GM23338 (cell line): ENCODE measurements around the gene TMEM150C. TPM values are rescaled to one million over a fixed set of nuclear protein-coding genes. Genes with fewer than 3 reads are reported as not detected.

Source experiments
- ATAC-seq: fragments of 200-7000 bp; cut with Tn5 transposase; 3 replicates; pipeline ENCODE4 v1.9.1; 2020
- DNase-seq: peaks from one replicate; pipeline ENCODE4 v3.0.0-alpha.2; 2015; ENCODE audit warnings: low spot score
- H2AFZ ChIP-seq: fragments of 200-600 bp; sonication (generic); 2 replicates; pipeline ENCODE4 v1.8.0; 2016; ENCODE audit warnings: antibody characterized with exemption, mild to moderate bottlenecking, moderate library complexity
- H3F3A ChIP-seq: fragments of 200-600 bp; sonication (generic); replicated peaks from 2 replicates; pipeline ENCODE4 v1.8.0; 2017; ENCODE audit warnings: antibody characterized with exemption, mixed run types, low read depth
- H3K27ac ChIP-seq: fragments of 200-600 bp; sonication (generic); 2 replicates; pipeline ENCODE4 v1.6.1; 2016; ENCODE audit warnings: low read depth
- H3K27me3 ChIP-seq: fragments of 200-600 bp; sonication (generic); 2 replicates; pipeline ENCODE4 v1.8.0; 2016; ENCODE audit warnings: mild to moderate bottlenecking, mixed run types, moderate library complexity; ENCODE audit not compliant: insufficient read depth
- H3K36me3 ChIP-seq: fragments of 200-600 bp; sonication (generic); 2 replicates; pipeline ENCODE4 v1.8.0; 2016; ENCODE audit warnings: mild to moderate bottlenecking; ENCODE audit not compliant: insufficient read depth
- H3K4me1 ChIP-seq: fragments of 200-600 bp; sonication (generic); 2 replicates; pipeline ENCODE4 v1.8.0; 2016; ENCODE audit warnings: mild to moderate bottlenecking, moderate library complexity; ENCODE audit not compliant: insufficient read depth
- H3K4me2 ChIP-seq: fragments of 200-600 bp; sonication (generic); 2 replicates; pipeline ENCODE4 v1.7.1; 2017; ENCODE audit warnings: mixed run types
- H3K4me3 ChIP-seq: fragments of 200-600 bp; sonication (generic); 2 replicates; pipeline ENCODE4 v1.6.1; 2016; ENCODE audit warnings: mixed run types
- H3K79me2 ChIP-seq: fragments of 200-600 bp; sonication (generic); replicated peaks from 2 replicates; pipeline ENCODE4 v1.8.0; 2017; ENCODE audit warnings: mild to moderate bottlenecking; ENCODE audit not compliant: insufficient read depth
- H3K9me2 ChIP-seq: fragments of 200-600 bp; sonication (generic); 2 replicates; pipeline ENCODE4 v1.8.0; 2017; ENCODE audit not compliant: insufficient read depth
- H4K20me1 ChIP-seq: fragments of 200-600 bp; sonication (generic); replicated peaks from 2 replicates; pipeline ENCODE4 v1.8.0; 2017; ENCODE audit warnings: mild to moderate bottlenecking; ENCODE audit not compliant: insufficient read depth
- H3K27ac Mint-ChIP-seq: 2 replicates; pipeline ENCODE4 v1.8.0; 2020; ENCODE audit warnings: inconsistent platforms, mild to moderate bottlenecking, moderate library complexity, mixed read lengths
- H3K27me3 Mint-ChIP-seq: 3 replicates; pipeline ENCODE4 v1.8.0; 2022; ENCODE audit warnings: low read depth, mild to moderate bottlenecking, moderate library complexity, mixed read lengths, inconsistent platforms; ENCODE audit not compliant: insufficient read depth, poor library complexity
- H3K36me3 Mint-ChIP-seq: 3 replicates; pipeline ENCODE4 v1.8.0; 2021; ENCODE audit warnings: low read depth, mild to moderate bottlenecking, inconsistent platforms, moderate library complexity, mixed read lengths
- H3K4me1 Mint-ChIP-seq: 3 replicates; pipeline ENCODE4 v1.8.0; 2020; ENCODE audit warnings: mild to moderate bottlenecking, inconsistent platforms, mixed read lengths
- H3K4me3 Mint-ChIP-seq: 3 replicates; pipeline ENCODE4 v1.8.0; 2021; ENCODE audit warnings: moderate library complexity, mild to moderate bottlenecking, inconsistent platforms, mixed read lengths
- H3K9me3 Mint-ChIP-seq: 3 replicates; pipeline ENCODE4 v1.8.0; 2020; ENCODE audit warnings: moderate library complexity, mild to moderate bottlenecking, inconsistent platforms, mixed read lengths
- CREB1 ChIP-seq: fragments of 250-450 bp; sonication (Bioruptor Pico); IDR thresholded peaks from 2 replicates; pipeline ENCODE4 v1.5.0; 2020; ENCODE audit warnings: low read depth, mild to moderate bottlenecking, moderate library complexity
- CTCF ChIP-seq, 2 experiments: fragments of 200-600 bp in 1 of 2; sonication (generic) in 1 of 2; conservative IDR thresholded peaks; 2 replicates each; pipeline versions ENCODE4 v1.5.1 to v1.6.1; 2016 to 2017; ENCODE audit warnings: antibody characterized with exemption in 2 of 2, low read depth in 2 of 2, mild to moderate bottlenecking in 2 of 2, moderate library complexity in 1 of 2
- ETS1 ChIP-seq: IDR thresholded peaks from 2 replicates; pipeline ENCODE4 v1.6.1; 2016; ENCODE audit warnings: antibody characterized with exemption
- EZH2 ChIP-seq: fragments of 200-600 bp; sonication (generic); IDR thresholded peaks from one replicate; pipeline ENCODE4 v1.8.0; 2017; ENCODE audit warnings: antibody characterized with exemption, mild to moderate bottlenecking, low read depth; ENCODE audit not compliant: unreplicated experiment
- JUNB ChIP-seq: IDR thresholded peaks from one replicate; pipeline ENCODE4 v1.6.1; 2016; ENCODE audit warnings: antibody characterized with exemption; ENCODE audit not compliant: unreplicated experiment
- NANOG ChIP-seq: IDR thresholded peaks from 2 replicates; pipeline ENCODE4 v1.6.1; 2016; ENCODE audit warnings: antibody characterized with exemption, borderline replicate concordance
- REST ChIP-seq: IDR thresholded peaks from one replicate; pipeline ENCODE4 v1.6.1; 2018; ENCODE audit warnings: antibody characterized with exemption; ENCODE audit not compliant: unreplicated experiment
- STAT1 ChIP-seq: IDR thresholded peaks from one replicate; pipeline ENCODE4 v1.6.1; 2016; ENCODE audit warnings: antibody characterized with exemption; ENCODE audit not compliant: unreplicated experiment
- ZNF331 ChIP-seq: fragments of 250-450 bp; sonication (Bioruptor Pico); IDR thresholded peaks from 2 replicates; pipeline ENCODE4 v1.5.0; 2020; ENCODE audit warnings: low read depth, mild to moderate bottlenecking, moderate library complexity
- polyA plus RNA-seq: library from polyadenylated mRNA; unstranded; fragments of >200 nt; fragmentation: Nextera tagmentation; extraction: Ambion mirVana; gene quantifications from 2 replicates; pipeline ENCODE4 v1.2.1, GENCODE V29; 2016
- total RNA-seq: library from RNA; depleted of rRNA; stranded (reverse); fragments of >200 nt; shearing (Covaris generic); gene quantifications from 2 replicates; pipeline ENCODE4 v1.2.3, GENCODE V29; 2014

Gene TMEM150C
- total and polyA plus RNA-seq, 2 experiments from 2014 or later = 1.7 to 4.0 TPM

- Histone ChIP-seq H3K27ac (no peak overlapping the region), H3K4me1 (no peaks in the 10 kb centered on the region; the same call in 1 of the 2 replicates), H3K4me3 (no peak overlapping the region), H3K4me2 (no peak overlapping the region), H2AFZ (no peak overlapping the region), H3K79me2 (no peaks in the 10 kb centered on the region), H3F3A (no peaks in the 10 kb centered on the region), H3K27me3 (no peaks in the 10 kb centered on the region), H4K20me1 (no peaks in the 10 kb centered on the region), H3K9me2 (no peaks in the 10 kb centered on the region), H3K36me3 (no peaks in the 10 kb centered on the region)
- Mint-ChIP-seq H3K4me3 (no peak overlapping the region), H3K9me3 (peaks cover 8% of the 10 kb centered on the region; the same call in 2 of the 3 replicates), H3K36me3 (peaks cover 3% of the 10 kb centered on the region; the same call in 1 of the 3 replicates), H3K27ac (no peak overlapping the region), H3K4me1 (peaks cover 6% of the 10 kb centered on the region; the same call in 2 of the 3 replicates), H3K27me3 (peaks cover 2% of the 10 kb centered on the region)
- ATAC-seq (no peak), DNase-seq (no peak)
- no peak for TF ChIP-seq ETS1
- no peak for TF ChIP-seq STAT1
- TF ChIP-seq EZH2 = no peak
Measured at GRCh38 chr4:82481506-82481840, 80.3 kb downstream of the TMEM150C start.

GRCh38 chr4:82480771-82481505, 80.8 kb downstream of the TMEM150C start:
- Mint-ChIP-seq H3K9me3 (peaks cover 8% of the 10 kb centered on the region; the same call in 2 of the 3 replicates), H3K4me1 (peaks cover 6% of the 10 kb centered on the region; the same call in 2 of the 3 replicates), H3K27me3 (peaks cover 2% of the 10 kb centered on the region), H3K27ac (no peak overlapping the region), H3K36me3 (peaks cover 3% of the 10 kb centered on the region; the same call in 1 of the 3 replicates), H3K4me3 (no peak overlapping the region)
- Histone ChIP-seq H3K27ac (no peak overlapping the region), H4K20me1 (no peaks in the 10 kb centered on the region), H3F3A (no peaks in the 10 kb centered on the region), H3K27me3 (no peaks in the 10 kb centered on the region), H3K4me2 (no peak overlapping the region), H3K9me2 (no peaks in the 10 kb centered on the region), H3K79me2 (no peaks in the 10 kb centered on the region), H3K4me3 (no peak overlapping the region), H2AFZ (no peak overlapping the region), H3K36me3 (no peaks in the 10 kb centered on the region), H3K4me1 (no peaks in the 10 kb centered on the region; the same call in 1 of the 2 replicates)
- no peak for DNase-seq
- ATAC-seq = no peak
- TF ChIP-seq JUNB = no peak
- no peak for TF ChIP-seq ETS1
- TF ChIP-seq CTCF (conservative IDR thresholded peaks at IDR 0.05; ENCODE audit: low read depth in 2 of 2) = no peak
- TF ChIP-seq CREB1 (CRISPR knock-in tag) = no peak
- TF ChIP-seq REST = no peak
- TF ChIP-seq EZH2 = no peak
- no peak for TF ChIP-seq ZNF331 (CRISPR knock-in tag)
- no peak for TF ChIP-seq STAT1
- TF ChIP-seq NANOG = no peak
